Right atrium auricular region (tissue), 2 donors: ENCODE results near the gene MC1R. TPM values are rescaled to one million over a fixed set of nuclear protein-coding genes. Genes with fewer than 3 reads are reported as not detected.

ENCODE experiments used
- DNase-seq: peaks from one replicate; pipeline ENCODE4 v3.0.0-alpha.2; 2019; ENCODE audit warnings: low spot score
- H3K27ac ChIP-seq, 2 donors: fragments of 200-600 bp; sonication (generic); 1 replicate in 1 of 2; 2 replicates in 1 of 2; pipeline ENCODE4 v1.5.1; 2016 to 2019
- H3K27me3 ChIP-seq, 2 donors: fragments of 200-600 bp; sonication (generic); one replicate each; pipeline versions ENCODE4 v1.5.1 to v1.6.0; 2017 to 2019
- H3K36me3 ChIP-seq: fragments of 200-600 bp; sonication (generic); one replicate; pipeline ENCODE4 v1.5.1; 2016
- H3K4me1 ChIP-seq, 2 donors: fragments of 200-600 bp; sonication (generic); one replicate each; pipeline versions ENCODE4 v1.5.1 to v1.6.0; 2017 to 2019
- H3K4me3 ChIP-seq, 2 donors: fragments of 200-600 bp; sonication (generic); 1 replicate in 1 of 2; 2 replicates in 1 of 2; pipeline ENCODE4 v1.5.1; 2017 to 2019; ENCODE audit warnings: mild to moderate bottlenecking in 1 of 2, moderate library complexity in 1 of 2
- H3K9me3 ChIP-seq, 2 donors: fragments of 200-600 bp; sonication (generic); one replicate each; pipeline ENCODE4 v1.5.1; 2019
- CTCF ChIP-seq, 2 donors: fragments of 200-600 bp; sonication (generic); IDR thresholded peaks; one replicate each; pipeline ENCODE4 v1.5.1; 2019; ENCODE audit warnings: antibody characterized with exemption in 2 of 2
- total RNA-seq, 2 donors: library from RNA; depleted of rRNA; stranded (reverse); fragments of >200 nt; gene quantifications; one replicate each; pipeline ENCODE4 v1.1.0, GENCODE V29; 2016

MC1R gene
- total RNA-seq, 2 donors from 2014 or later, result 0.63 to 1.8 TPM

- DNase-seq, result no peak
- Histone ChIP-seq H3K36me3 (peaks cover 4% of the 10 kb centered on the region), H3K4me1 (peaks cover 0 to 29% of the 10 kb centered on the region in 2 donors), H3K27ac (no peak overlapping the region), H3K4me3 (no peak overlapping the region), H3K27me3 (no peaks in the 10 kb centered on the region), H3K9me3 (no peaks in the 10 kb centered on the region)
- no peak for TF ChIP-seq CTCF (IDR thresholded peaks at IDR 0.05)
These were observed 51.2 kb downstream of the MC1R start for GRCh38 chr16:89969741-89970410.

Other genes starting within 250 kb of the MC1R start
- 10 to 100 TPM; 13.8 to 20.2 TPM for gene CDK10, start 232.2 kb upstream of the MC1R start, total RNA-seq
- 10 to 100 TPM in 1 of 2 donors, 1 to 10 TPM in 1; 5.9 to 12.7 TPM for gene SPATA2L, start 217.2 kb upstream of the MC1R start, total RNA-seq
- 10 to 100 TPM in 1 of 2 donors, 1 to 10 TPM in 1; 7.3 to 11.3 TPM for gene VPS9D1, start 198.0 kb upstream of the MC1R start, total RNA-seq
- gene ZNF276, start 197.3 kb upstream of the MC1R start, total RNA-seq, result 10 to 100 TPM; 10.0 to 11.1 TPM
- 1 to 10 TPM in 1 of 2 donors, under 1 TPM in 1; 0.70 to 1.5 TPM for gene FANCA, start 102.2 kb upstream of the MC1R start, total RNA-seq
- 1 to 10 TPM in 1 of 2 donors, under 1 TPM in 1; 0.90 to 1.8 TPM for gene SPIRE2, start 90.4 kb upstream of the MC1R start, total RNA-seq
- gene TCF25, start 45.3 kb upstream of the MC1R start, total RNA-seq, result 100 to 1,000 TPM in 1 of 2 donors, 10 to 100 TPM in 1; 91.8 to 108 TPM
- 1 to 10 TPM; 2.2 to 6.4 TPM for gene TUBB3, start 4.5 kb downstream of the MC1R start, total RNA-seq
- gene DEF8, start 29.9 kb downstream of the MC1R start, total RNA-seq, result 10 to 100 TPM; 50.1 to 69.8 TPM
- 1 to 10 TPM; 2.9 to 6.2 TPM for gene DBNDD1, start 100.6 kb downstream of the MC1R start, total RNA-seq
- gene PRDM7, start 158.5 kb downstream of the MC1R start, total RNA-seq, result not detected